SH-SY5Y (cell line): Measurements from ENCODE around the gene UBE2N.

ENCODE experiments used
- GATA2 ChIP-seq: IDR thresholded peaks from 2 replicates; pipeline ENCODE4 v1.6.1; 2011; ENCODE audit warnings: mild to moderate bottlenecking, low read depth, low read length
- GATA3 ChIP-seq: IDR thresholded peaks from 2 replicates; pipeline ENCODE4 v1.6.1; 2011; ENCODE audit warnings: low read depth, mild to moderate bottlenecking, low read length, moderate library complexity

UBE2N gene

DNA sequence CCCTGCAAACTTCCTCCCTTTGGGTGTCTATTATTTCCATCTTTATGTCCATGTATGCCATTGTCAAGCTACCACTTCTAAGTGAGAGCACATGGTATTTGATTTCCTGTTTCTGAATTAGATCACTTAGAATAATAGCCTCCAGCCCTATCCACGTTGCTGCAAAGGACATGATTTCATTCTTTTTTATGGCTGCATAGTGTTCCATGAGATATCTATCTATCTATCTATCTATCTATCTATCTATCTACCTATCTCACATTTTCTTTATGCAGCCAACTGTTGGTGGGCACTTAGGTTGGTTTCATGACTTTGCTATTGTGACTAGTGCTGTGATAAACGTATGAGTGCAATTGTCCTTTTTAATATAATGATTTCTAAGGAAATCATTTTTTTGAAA lies 14.3 kb upstream of the UBE2N start:
- no peak for TF ChIP-seq GATA3

DNA sequence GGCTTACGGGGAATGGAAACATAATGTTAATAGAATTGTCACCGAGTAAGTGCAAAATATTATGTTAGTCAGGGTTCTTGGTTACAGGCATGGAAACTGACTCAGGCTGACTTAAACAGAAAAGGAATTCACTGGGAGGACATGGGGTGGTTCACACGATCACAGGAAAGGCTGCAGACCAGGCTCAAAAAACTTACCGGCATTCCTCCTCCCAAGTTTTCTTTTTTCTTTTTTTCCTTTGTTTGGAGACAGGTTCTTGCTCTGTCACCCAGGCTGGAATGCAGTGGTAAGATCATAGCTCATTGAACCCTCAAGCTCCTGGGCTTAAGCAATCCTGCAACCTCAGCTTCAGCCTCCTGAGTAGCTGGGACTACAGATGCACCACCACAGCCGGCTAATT lies 11.9 kb upstream of the UBE2N start:
- TF ChIP-seq GATA3 (no peak), GATA2 (no peak)

DNA sequence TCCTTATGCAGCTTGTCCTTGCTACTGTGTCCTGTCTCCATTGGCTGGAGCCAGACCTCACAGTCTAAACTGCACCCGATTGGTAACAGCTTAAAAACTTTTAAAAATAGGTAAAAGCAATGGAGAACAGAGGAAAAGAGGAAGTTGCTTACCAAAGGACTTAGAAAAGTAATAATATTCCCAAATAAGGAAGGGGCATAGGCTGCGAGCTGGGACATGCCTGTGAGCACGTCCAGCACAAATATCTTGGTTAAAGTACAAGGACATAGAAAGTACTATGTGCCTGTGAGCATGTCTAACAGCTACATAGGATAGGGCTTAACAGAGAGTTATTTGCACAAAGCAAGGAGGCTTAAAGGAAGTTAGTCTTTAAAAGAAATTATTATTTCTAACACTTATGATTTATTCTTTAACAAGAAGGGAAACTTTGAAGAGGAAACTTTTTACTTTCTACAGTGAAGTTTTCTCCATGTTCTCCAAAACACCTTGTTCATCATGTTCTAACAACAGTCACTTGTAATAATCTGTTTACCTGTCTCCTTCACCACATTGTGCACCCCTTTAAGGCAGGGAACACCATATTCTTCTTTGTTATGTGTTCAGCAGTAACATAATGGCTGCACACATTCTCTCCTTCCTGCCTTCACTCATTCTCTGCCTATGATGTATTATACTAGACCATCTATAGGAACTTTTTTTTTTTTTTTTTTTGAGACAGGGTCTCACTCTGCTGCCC lies 9.8 kb upstream of the UBE2N start:
- no peak for TF ChIP-seq GATA3
- no peak for TF ChIP-seq GATA2

DNA sequence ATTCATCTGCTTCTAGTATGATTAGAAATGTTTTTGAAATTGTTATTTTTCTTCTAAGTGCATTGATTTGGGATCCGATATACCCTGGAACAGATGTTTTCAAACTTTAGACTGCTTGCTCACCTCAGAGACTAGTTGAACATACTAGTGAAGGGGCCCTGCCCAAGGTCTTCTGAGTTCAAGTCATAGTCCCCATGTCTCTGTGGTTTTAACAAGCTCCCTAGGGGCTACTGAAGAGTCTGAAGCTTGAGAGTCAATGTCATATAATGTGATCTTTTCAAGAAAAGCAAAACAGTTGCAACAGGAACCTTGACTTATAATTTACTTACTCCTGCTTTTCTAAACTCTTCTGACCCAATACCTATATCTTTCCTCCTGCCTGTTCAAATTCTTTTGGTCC lies 7.5 kb upstream of the UBE2N start:
- TF ChIP-seq GATA3 (no peak), GATA2 (no peak)

GRCh38 chr12:93448796-93449195 lies 7.0 kb upstream of the UBE2N start:
- TF ChIP-seq GATA2 (no peak), GATA3 (no peak)

DNA sequence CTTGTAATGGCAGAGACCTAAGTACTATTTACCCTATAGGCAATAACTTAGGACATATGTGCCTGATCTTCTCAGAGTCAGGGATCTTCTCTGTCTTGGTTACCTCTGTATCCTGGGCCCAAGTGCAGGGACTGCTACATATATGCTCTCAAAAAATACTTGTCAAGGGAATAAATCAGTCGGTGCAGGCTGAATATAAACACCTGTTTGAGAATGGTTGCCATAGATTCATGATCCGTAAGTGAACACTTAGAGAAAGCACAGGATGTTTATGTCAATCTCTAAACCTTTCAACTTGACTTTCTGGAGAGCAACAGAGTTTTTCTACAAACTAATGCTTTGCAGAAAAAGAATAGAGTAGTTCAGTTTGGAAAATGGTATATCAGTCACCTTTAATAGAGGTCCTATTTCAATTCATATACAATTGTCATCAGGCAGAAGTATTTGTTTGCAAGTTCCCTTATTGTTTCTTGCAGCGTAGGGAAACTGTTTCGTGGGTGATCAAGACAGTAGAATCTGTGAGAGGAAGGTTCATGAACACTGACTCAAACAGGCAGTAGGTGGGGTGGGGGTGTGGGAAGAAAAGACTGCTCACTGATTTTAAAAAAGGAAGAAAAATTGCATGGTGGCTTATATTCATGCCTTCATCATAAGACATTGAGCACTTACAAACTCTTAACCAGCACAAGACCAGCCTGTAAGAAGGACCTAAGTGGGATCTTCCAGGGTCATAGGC lies 6.0 kb upstream of the UBE2N start:
- no peak for TF ChIP-seq GATA2
- no peak for TF ChIP-seq GATA3

- TF ChIP-seq GATA3 (no peak), GATA2 (no peak)
Observed at GRCh38 chr12:93443576-93443975, 1.8 kb upstream of the UBE2N start.

DNA sequence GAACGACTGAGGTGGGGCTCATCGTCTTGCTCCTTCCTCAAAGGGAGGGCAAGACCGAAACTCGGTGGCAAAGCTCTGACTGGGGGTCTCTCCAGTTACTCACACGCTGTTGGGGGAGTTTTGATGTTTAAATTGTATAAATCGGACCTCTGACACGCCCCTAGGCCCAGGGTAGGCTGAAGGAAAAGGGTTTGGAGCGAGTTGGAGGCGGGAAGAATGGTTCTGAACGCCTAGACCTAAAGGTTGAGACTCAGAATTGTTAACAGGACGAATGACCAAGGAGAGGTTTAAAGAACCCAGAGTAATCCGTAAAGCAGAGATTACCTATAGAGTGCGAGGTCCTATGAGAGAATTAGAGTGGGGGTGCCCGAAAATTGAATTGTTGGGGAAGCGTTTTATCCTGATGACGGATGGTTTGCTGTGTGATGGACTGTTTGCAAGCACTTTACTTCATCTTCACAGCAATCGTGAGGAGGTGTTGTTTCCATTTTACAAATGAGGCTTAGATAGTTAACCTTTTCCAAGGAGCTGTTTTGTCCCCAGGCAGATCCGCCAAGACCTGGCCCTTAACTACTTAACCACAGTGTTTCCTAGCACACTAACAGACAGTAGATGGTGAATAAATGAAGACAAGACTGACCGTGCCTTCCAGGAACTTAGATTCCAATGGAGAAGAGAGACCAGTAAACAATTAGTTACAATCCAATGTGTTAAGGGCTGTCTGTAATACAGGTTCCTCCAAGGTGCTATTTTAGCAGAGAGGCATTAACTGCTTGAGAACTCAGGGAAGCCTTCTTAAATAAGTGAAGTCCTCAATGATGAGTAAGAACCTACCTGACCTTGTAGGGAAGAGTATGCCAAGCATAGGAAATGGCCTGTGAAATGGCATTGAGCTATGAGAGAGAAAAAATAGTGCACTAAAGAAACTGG lies 929 bp upstream of the UBE2N start:
- TF ChIP-seq GATA2 (no peak), GATA3 (no peak)

GRCh38 chr12:93441081-93441616 lies 598 bp downstream of the UBE2N start:
- TF ChIP-seq GATA2: no peak

GRCh38 chr12:93440043-93440835 lies 1.5 kb downstream of the UBE2N start:
- TF ChIP-seq GATA2: no peak
- TF ChIP-seq GATA3: no peak

DNA sequence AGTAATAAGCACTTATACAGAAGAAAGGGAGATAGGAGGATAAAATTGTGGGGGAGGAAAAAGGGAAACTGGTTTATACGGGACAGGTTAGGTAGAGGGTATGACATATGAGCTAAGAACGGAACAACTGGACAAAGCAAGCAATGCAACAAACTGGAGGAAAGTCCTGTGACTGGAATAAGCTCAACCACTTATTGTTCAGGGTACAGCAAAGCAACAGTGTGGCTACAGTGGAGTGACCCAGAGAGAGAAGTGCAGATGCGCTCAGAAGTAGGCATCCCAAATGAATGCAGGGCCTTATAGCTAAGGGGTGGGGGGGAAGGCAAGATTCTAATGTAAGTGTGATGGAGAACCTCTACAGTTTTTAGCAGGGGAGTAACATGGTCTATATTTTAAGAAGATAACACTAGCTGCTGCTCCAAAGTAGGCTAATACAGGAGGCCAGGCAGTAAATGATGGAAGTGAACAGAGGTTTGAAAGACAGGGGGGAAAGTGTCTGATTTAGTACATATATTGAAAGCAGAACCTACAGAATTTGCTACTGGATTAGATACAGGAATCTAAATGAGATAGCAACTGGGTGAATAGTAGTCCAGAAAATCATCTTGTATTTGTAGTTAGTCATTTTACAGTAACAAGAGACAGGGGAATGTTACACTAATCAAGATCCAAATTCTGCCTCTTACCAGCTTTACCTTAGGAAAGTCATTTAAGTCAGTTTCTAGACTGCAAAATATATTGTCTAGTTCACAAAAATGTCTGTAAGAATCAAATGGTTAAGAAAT lies 3.3 kb downstream of the UBE2N start:
- TF ChIP-seq GATA2 (no peak), GATA3 (no peak)

- TF ChIP-seq GATA2: no peak
Observed at GRCh38 chr12:93434256-93434865, 7.4 kb downstream of the UBE2N start.
